ENCODE data around the gene MIS12. TPM values are rescaled to one million over a fixed set of nuclear protein-coding genes. Genes with fewer than 3 reads are reported as not detected.

MIS12 gene
- total RNA-seq, 1 experiment from 2014 or later: 14.7 TPM

DNA sequence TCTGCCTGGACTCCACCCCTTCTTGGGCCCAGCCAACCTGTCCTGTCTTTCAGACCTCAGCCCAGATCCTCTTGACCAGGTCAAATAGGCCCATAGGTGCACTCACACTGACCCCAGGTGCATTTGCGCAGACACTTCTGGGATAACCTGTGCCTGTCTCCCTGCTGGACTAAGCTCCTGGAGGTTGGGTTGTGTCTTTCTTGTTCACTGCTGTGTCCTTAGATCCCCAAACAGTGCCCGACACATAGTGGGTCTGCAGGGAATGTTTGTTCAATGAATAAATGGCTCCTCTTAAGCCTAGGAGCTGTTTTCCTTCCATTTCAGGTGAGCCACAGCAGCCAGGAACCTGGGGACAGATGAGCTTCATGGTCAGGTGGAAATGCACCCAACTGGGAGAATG, 49.1 kb downstream of the MIS12 start:
- ChIA-PET CTCF (no interaction called here), POLR2A (no interaction called here), RAD21 (ENCODE audit: low non-redundant PET in 1 of 2, low total read pairs in 2 of 2, uncharacterized antibody in 2 of 2, unreplicated experiment in 2 of 2) (no interaction called here)
- no peaks in the 10 kb centered on the region for H3K79me2 ChIP-seq (ENCODE audit: insufficient read depth, low read length)
- no peak overlapping the region for H3K27ac ChIP-seq (ENCODE audit: low read depth, low read length)
- no peak for TF ChIP-seq RAD21 (IDR thresholded peaks at IDR 0.05; ENCODE audit: low read depth)
- no peak for TF ChIP-seq EZH2phosphoT487 (IDR thresholded peaks at IDR 0.05; ENCODE audit: borderline replicate concordance)
- TF ChIP-seq, protein P1, sequence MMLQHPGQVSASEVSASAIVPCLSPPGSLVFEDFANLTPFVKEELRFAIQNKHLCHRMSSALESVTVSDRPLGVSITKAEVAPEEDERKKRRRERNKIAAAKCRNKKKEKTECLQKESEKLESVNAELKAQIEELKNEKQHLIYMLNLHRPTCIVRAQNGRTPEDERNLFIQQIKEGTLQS (IDR thresholded peaks at IDR 0.05): no peak
- TF ChIP-seq ZFX (IDR thresholded peaks at IDR 0.05): no peak
- TF ChIP-seq FOSL1 (IDR thresholded peaks at IDR 0.05; ENCODE audit: low read depth): no peak
- no peak for TF ChIP-seq EZH2 (IDR thresholded peaks at IDR 0.05)
- no peaks in the 10 kb centered on the region for H3K4me1 ChIP-seq (ENCODE audit: control insufficient read depth in 1 of 2, insufficient read depth in 2 of 2, low read length in 2 of 2)
- intact Hi-C loops (cut with micrococcal nuclease): no loop called here
- no peaks in the 10 kb centered on the region for H3K9me2 ChIP-seq (ENCODE audit: insufficient read depth)
- no peak overlapping the region for H2AFZ ChIP-seq (ENCODE audit: low read depth, low read length, poor library complexity, severe bottlenecking)
- H3K9me3 ChIP-seq (ENCODE audit: control insufficient read depth in 1 of 2, insufficient read depth in 1 of 2, low read depth in 1 of 2, low read length in 2 of 2): no peaks in the 10 kb centered on the region
- no peak overlapping the region for H3K4me2 ChIP-seq (ENCODE audit: low read length)
- BruUV-seq (replicated peaks): no TSS peak
- H3K4me3 ChIP-seq (replicated peaks in 1 of 2; ENCODE audit: low read depth in 1 of 2, low read length in 2 of 2): no peak overlapping the region
- no peaks in the 10 kb centered on the region for H3K36me3 ChIP-seq (ENCODE audit: control insufficient read depth in 1 of 2, insufficient read depth in 2 of 2, low read length in 2 of 2)
- no peaks in the 10 kb centered on the region for H3K27me3 ChIP-seq (ENCODE audit: insufficient read depth, low read length)
- H4K20me1 ChIP-seq (ENCODE audit: insufficient read depth): no peaks in the 10 kb centered on the region
- ATAC-seq: no peak
- no peak for DNase-seq (ENCODE audit: low read depth, low spot score)
- H3K9ac ChIP-seq (ENCODE audit: low read length): no peak overlapping the region

DNA sequence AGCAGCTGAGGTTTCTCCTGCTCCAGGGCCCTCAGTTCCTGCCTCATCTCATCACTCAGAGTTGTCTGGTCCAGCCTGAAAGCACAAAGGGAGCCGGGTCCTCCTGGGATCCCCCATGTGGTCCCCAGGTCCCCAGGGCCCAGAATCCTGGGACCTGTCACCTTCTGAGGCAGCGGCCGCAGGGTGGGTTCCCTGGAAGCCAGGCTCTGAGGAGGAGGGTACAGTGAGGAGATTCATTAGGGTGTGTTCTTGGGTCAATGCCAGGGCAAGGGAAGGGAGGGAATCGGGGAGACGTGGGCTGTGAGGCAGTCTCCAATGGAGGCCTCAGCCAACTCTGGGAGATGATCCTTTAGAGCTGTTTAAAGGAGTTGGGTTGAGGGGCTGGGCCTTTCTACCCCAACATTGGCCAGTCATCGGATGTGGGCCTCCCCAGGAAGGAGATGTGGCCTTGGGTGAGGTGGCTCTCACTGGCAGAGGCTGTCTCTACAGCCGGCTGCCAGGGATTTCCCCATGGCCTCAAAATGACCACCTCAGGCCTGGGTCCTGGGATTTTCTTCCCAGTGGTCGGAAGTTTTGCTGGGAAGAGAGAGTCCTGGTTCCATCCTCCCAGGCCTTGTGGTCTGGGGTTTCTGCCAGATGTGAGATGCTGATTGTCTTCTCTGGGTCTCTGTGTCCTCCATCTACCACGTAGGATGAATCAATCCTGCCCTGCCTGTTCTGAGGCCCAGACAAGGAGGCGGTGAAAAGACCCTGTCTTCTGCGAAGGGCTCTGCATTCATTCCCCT, 50.7 kb downstream of the MIS12 start:
- H3K27me3 ChIP-seq (ENCODE audit: insufficient read depth, low read length): no peaks in the 10 kb centered on the region
- no peak overlapping the region for H3K9ac ChIP-seq (ENCODE audit: low read length)
- no peak overlapping the region for H3K4me3 ChIP-seq (replicated peaks in 1 of 2; ENCODE audit: low read depth in 1 of 2, low read length in 2 of 2)
- no TSS peak for BruUV-seq (replicated peaks)
- no peaks in the 10 kb centered on the region for H4K20me1 ChIP-seq (ENCODE audit: insufficient read depth)
- intact Hi-C loops (cut with micrococcal nuclease): no loop called here
- H3K27ac ChIP-seq (ENCODE audit: low read depth, low read length): no peak overlapping the region
- no peaks in the 10 kb centered on the region for H3K9me3 ChIP-seq (ENCODE audit: control insufficient read depth in 1 of 2, insufficient read depth in 1 of 2, low read depth in 1 of 2, low read length in 2 of 2)
- no peaks in the 10 kb centered on the region for H3K9me2 ChIP-seq (ENCODE audit: insufficient read depth)
- CTCF ChIA-PET: no interaction called here
- RAD21 ChIA-PET (ENCODE audit: low non-redundant PET in 1 of 2, low total read pairs in 2 of 2, uncharacterized antibody in 2 of 2, unreplicated experiment in 2 of 2): no interaction called here
- no peak overlapping the region for H2AFZ ChIP-seq (ENCODE audit: low read depth, low read length, poor library complexity, severe bottlenecking)
- ATAC-seq (no peak), DNase-seq (ENCODE audit: low read depth, low spot score) (no peak)
- no peaks in the 10 kb centered on the region for H3K36me3 ChIP-seq (ENCODE audit: control insufficient read depth in 1 of 2, insufficient read depth in 2 of 2, low read length in 2 of 2)
- no peaks in the 10 kb centered on the region for H3K79me2 ChIP-seq (ENCODE audit: insufficient read depth, low read length)
- TF ChIP-seq POLR2AphosphoS5 (IDR thresholded peaks at IDR 0.05; ENCODE audit: low read depth, low read length): no peak
- H3K4me1 ChIP-seq (ENCODE audit: control insufficient read depth in 1 of 2, insufficient read depth in 2 of 2, low read length in 2 of 2): no peaks in the 10 kb centered on the region
- no peak overlapping the region for H3K4me2 ChIP-seq (ENCODE audit: low read length)
- POLR2A ChIA-PET: no interaction called here
